ENCODE measurements around the gene ZNF592.

The ZNF592 gene

DNA sequence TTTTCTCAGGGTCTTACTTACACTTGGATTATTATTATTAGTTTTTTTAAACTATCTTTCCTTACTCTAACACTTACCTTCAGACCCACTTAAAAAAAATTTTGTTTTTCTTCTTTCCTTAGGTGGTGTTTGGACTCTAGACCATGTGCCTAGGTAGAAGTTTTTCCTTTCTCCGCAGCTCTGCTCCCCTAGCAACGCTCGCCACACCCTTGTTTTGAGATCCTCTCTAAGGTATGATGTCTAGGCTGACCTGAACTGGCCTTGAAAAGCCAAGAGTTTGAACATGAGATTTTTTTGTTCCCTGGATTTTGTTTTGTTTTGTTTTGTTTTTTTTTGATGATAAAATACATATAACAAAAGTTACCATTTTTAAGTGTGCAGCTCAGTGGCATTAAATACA, 16.2 kb downstream of the ZNF592 start:
- H3K4me3 ChIP-seq (ENCODE audit: low read length) = no peak overlapping the region
- no peak overlapping the region for H3K27ac ChIP-seq (ENCODE audit: low read length)
- H3K9ac ChIP-seq (ENCODE audit: low read depth, low read length) = no peak overlapping the region
- H3K36me3 ChIP-seq (ENCODE audit: insufficient read depth, low read depth, low read length) = peaks cover 31% of the 10 kb centered on the region
- no peaks in the 10 kb centered on the region for H3K9me3 ChIP-seq (ENCODE audit: insufficient read depth, low read depth, low read length)
- no peaks in the 10 kb centered on the region for H3K27me3 ChIP-seq (ENCODE audit: insufficient read depth, low read length)
- no peaks in the 10 kb centered on the region for H3K4me1 ChIP-seq (ENCODE audit: insufficient read depth, low read length)

DNA sequence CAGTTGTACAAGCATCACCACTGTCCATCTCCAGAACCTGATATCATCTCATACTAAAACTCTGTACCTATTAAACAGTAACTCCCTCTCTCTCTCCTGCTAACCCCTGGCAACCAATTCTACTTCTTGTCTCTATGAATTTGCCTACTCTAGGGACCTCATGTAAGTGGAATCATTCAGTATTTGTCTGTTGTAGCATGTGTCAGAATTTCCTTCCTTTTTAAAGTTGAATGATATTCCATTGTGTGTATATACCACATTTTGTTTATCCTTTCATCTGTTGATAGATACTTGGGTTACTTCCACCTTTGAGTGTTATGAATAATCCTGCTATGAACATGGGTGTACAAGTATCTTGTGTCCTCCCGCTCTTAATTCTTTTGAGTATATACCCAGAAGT, 16.6 kb downstream of the ZNF592 start:
- H3K36me3 ChIP-seq (ENCODE audit: insufficient read depth, low read depth, low read length) = peaks cover 31% of the 10 kb centered on the region

DNA sequence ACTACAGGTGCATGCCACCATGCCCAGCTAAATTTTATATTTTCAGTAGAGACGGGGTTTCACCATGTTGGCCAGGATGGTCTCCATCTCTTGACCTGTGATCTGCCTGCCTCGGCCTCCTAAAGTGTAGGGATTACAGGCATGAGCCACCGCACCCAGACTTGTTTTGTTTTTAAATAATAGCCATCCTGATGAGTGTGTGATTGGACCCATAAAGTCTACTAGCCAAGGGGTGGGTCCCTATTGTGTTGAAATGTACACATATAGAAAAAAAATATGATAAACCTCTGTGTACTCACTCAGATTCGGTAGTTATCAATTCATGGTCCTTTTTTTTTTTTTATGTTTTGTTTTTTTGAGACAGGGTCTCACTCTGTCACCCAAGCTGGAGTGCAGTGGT, 17.3 kb downstream of the ZNF592 start:
- H3K4me1 ChIP-seq (ENCODE audit: insufficient read depth, low read length) = no peaks in the 10 kb centered on the region
- no peak overlapping the region for H3K9ac ChIP-seq (ENCODE audit: low read depth, low read length)
- H3K9me3 ChIP-seq (ENCODE audit: insufficient read depth, low read depth, low read length) = no peaks in the 10 kb centered on the region
- H3K27me3 ChIP-seq (ENCODE audit: insufficient read depth, low read length) = no peaks in the 10 kb centered on the region
- peaks cover 31% of the 10 kb centered on the region for H3K36me3 ChIP-seq (ENCODE audit: insufficient read depth, low read depth, low read length)
- no peak overlapping the region for H3K4me3 ChIP-seq (ENCODE audit: low read length)
- no peak overlapping the region for H3K27ac ChIP-seq (ENCODE audit: low read length)

More for the DNA sequence above, 16.6 kb downstream of the ZNF592 start:
- no peak overlapping the region for H3K27ac ChIP-seq (ENCODE audit: low read length)
- no peaks in the 10 kb centered on the region for H3K27me3 ChIP-seq (ENCODE audit: insufficient read depth, low read length)
- no peaks in the 10 kb centered on the region for H3K9me3 ChIP-seq (ENCODE audit: insufficient read depth, low read depth, low read length)
- no peak overlapping the region for H3K4me3 ChIP-seq (ENCODE audit: low read length)
- no peak overlapping the region for H3K9ac ChIP-seq (ENCODE audit: low read depth, low read length)
- no peaks in the 10 kb centered on the region for H3K4me1 ChIP-seq (ENCODE audit: insufficient read depth, low read length)

DNA sequence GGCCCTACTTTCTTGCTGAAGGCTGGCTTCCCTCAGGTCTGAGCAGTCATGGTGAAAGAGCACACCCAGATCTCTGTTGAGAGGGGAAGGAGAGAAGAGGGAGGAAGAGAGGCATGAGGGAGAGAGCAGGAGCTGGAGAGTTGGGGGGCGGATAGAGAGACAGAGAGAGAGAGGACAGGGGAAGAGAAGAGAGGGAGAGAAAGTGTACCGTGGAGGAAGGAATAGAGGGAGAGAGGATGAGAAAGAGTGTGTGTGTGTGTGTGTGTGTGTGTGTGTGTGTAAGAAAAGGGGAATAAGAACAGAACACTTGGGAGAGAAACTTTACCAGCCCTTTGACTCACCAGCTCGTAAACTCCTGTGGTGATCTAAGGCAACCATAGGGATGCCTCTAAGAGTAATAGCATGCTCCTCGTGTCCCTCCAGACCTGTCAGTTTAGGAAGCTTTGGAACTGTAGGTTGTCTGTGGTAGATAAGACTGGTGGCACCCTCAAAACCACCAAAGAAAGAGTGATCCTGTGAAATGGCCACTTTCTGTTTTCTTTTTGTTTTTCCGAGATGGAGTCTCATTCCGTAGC, 18.2 kb downstream of the ZNF592 start:
- Histone ChIP-seq H3K4me1 (ENCODE audit: insufficient read depth, low read length) (no peaks in the 10 kb centered on the region), H3K9ac (ENCODE audit: low read depth, low read length) (no peak overlapping the region), H3K4me3 (ENCODE audit: low read length) (no peak overlapping the region), H3K27me3 (ENCODE audit: insufficient read depth, low read length) (no peaks in the 10 kb centered on the region), H3K27ac (ENCODE audit: low read length) (no peak overlapping the region), H3K9me3 (ENCODE audit: insufficient read depth, low read depth, low read length) (no peaks in the 10 kb centered on the region), H3K36me3 (ENCODE audit: insufficient read depth, low read depth, low read length) (peaks cover 31% of the 10 kb centered on the region)

DNA sequence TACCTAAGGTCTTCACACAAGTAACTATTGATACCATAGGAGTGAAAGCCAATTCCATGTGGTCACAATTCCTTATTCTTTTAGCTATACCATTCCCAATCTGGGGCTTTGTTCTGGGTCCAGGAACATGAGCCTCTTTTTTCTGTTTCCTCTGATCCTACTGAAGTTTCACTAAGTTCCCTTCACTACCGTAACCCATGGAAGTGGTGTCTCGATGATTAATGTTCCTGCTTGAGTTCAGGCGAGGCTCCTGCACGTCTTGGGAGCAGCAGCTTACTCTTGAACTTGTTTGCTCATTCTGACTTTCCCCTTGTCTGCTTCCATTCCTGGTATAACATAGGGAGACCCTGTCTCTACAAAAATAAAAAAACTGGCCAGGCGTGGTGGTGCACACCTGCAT, 23.6 kb downstream of the ZNF592 start:
- no peaks in the 10 kb centered on the region for H3K27me3 ChIP-seq (ENCODE audit: insufficient read depth, low read length)
- H3K27ac ChIP-seq (ENCODE audit: low read length) = no peak overlapping the region
- H3K4me3 ChIP-seq (ENCODE audit: low read length) = no peak overlapping the region
- no peak overlapping the region for H3K9ac ChIP-seq (ENCODE audit: low read depth, low read length)
- no peaks in the 10 kb centered on the region for H3K9me3 ChIP-seq (ENCODE audit: insufficient read depth, low read depth, low read length)
- peaks cover 16% of the 10 kb centered on the region; the same call in 1 of the 2 replicates for H3K36me3 ChIP-seq (ENCODE audit: insufficient read depth, low read depth, low read length)
- no peaks in the 10 kb centered on the region for H3K4me1 ChIP-seq (ENCODE audit: insufficient read depth, low read length)

DNA sequence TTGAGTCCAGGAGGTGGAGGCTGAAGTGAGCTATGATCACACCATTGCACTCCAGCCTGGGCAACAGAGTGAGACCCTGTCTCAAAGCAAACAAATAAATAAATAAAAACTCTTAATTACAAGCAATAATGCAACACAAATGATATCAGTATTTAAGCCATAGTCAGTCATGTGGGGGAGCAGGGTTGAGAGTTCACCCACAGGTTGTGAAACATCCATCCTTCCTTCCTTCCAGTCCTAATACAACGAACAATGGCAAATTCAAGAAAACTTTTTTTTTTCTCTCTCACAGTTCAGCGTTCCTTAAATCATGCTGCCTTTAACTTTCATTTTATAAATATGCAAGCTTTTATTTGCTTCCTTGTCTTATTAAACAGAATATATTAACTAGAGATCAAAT, 24.1 kb downstream of the ZNF592 start:
- no peaks in the 10 kb centered on the region for H3K9me3 ChIP-seq (ENCODE audit: insufficient read depth, low read depth, low read length)
- no peaks in the 10 kb centered on the region for H3K27me3 ChIP-seq (ENCODE audit: insufficient read depth, low read length)
- H3K27ac ChIP-seq (ENCODE audit: low read length) = no peak overlapping the region
- H3K9ac ChIP-seq (ENCODE audit: low read depth, low read length) = no peak overlapping the region
- peaks cover 16% of the 10 kb centered on the region; the same call in 1 of the 2 replicates for H3K36me3 ChIP-seq (ENCODE audit: insufficient read depth, low read depth, low read length)
- no peak overlapping the region for H3K4me3 ChIP-seq (ENCODE audit: low read length)
- H3K4me1 ChIP-seq (ENCODE audit: insufficient read depth, low read length) = no peaks in the 10 kb centered on the region

DNA sequence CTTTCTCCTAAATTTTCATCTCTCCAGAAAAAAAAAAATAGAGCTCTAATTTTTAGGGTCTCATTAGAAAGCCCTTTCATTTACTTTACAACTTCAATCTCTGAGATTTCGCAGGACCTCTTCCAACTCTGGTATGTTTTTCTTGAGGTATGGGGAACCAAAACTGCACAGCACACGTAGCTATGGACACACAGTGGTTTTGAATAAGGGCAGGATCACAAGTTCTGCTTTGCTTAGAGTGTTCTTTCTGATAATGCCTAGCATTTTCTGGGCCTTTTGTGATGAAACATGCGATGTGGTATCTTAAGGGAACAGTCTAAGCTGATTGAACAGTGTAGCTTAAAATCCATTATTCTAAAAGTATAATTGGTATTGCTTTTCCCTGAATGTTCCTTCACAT, 25.3 kb downstream of the ZNF592 start:
- no peaks in the 10 kb centered on the region for H3K27me3 ChIP-seq (ENCODE audit: insufficient read depth, low read length)
- peaks cover 10% of the 10 kb centered on the region; the same call in 1 of the 2 replicates for H3K36me3 ChIP-seq (ENCODE audit: insufficient read depth, low read depth, low read length)
- no peak overlapping the region for H3K4me3 ChIP-seq (ENCODE audit: low read length)
- no peaks in the 10 kb centered on the region for H3K9me3 ChIP-seq (ENCODE audit: insufficient read depth, low read depth, low read length)
- no peaks in the 10 kb centered on the region for H3K4me1 ChIP-seq (ENCODE audit: insufficient read depth, low read length)
- no peak overlapping the region for H3K27ac ChIP-seq (ENCODE audit: low read length)
- H3K9ac ChIP-seq (ENCODE audit: low read depth, low read length) = no peak overlapping the region

DNA sequence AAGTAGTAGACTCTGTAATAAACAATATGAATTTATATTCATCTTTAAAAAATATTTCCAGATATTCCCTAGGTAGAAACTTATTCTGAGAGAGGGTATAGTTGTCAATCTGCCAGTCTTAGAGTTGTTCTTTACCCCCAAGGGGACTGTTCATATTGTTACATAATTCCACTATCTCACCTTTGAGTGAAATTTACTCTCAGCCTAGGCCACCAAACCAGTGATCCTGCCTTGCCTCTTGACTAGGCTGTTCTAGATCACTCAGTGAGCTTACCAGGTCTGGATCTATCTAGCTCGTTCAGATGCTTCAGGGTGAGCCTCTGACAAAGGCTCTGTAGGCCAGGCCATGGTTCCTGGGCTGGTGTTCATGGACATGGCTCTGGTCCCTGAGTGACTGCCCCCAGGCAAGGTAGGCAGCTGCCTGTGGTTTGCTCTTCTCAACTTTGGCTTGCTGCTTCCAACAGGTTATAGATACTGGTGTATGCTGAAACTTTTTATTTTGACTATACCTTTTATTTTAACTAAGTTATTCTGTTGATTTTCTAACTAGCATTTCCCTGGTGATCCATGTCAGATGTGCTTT, 27.6 kb downstream of the ZNF592 start:
- Histone ChIP-seq H3K27ac (ENCODE audit: low read length) (no peak overlapping the region), H3K4me1 (ENCODE audit: insufficient read depth, low read length) (no peaks in the 10 kb centered on the region), H3K4me3 (ENCODE audit: low read length) (no peak overlapping the region), H3K9ac (ENCODE audit: low read depth, low read length) (no peak overlapping the region), H3K9me3 (ENCODE audit: insufficient read depth, low read depth, low read length) (no peaks in the 10 kb centered on the region), H3K36me3 (ENCODE audit: insufficient read depth, low read depth, low read length) (0 out of 2 replicates have a peak, but pooled peaks cover 6% of the 10 kb centered on the region), H3K27me3 (ENCODE audit: insufficient read depth, low read length) (no peaks in the 10 kb centered on the region)

DNA sequence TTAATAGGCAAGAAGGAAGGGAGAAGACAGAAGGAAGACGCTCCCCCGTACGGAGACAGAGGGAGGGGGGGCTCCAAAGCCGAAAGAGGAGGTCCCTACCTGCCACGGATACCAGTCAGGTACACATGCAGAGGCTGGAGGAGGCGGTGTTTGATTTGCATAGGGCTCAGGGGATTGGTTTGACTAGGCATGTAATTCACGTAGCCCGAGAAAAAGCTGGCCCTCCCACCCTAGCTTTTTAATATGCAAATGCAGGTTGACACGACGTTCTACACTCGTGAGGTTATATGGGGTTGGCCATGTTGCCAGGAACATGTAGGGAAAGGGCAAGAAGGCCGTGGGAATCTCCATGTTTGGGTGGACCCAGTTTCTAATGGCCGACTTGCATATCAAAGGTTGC, 29.8 kb downstream of the ZNF592 start:
- no peak overlapping the region for H3K9ac ChIP-seq (ENCODE audit: low read depth, low read length)
- 0 out of 2 replicates have a peak, but pooled peaks cover 3% of the 10 kb centered on the region for H3K4me1 ChIP-seq (ENCODE audit: insufficient read depth, low read length)
- H3K9me3 ChIP-seq (ENCODE audit: insufficient read depth, low read depth, low read length) = no peaks in the 10 kb centered on the region
- H3K36me3 ChIP-seq (ENCODE audit: insufficient read depth, low read depth, low read length) = peaks cover 10% of the 10 kb centered on the region
- H3K4me3 ChIP-seq (ENCODE audit: low read length) = 0 out of 2 replicates have a peak overlapping the region, but pooled peaks have one; percentile 24
- H3K27me3 ChIP-seq (ENCODE audit: insufficient read depth, low read length) = no peaks in the 10 kb centered on the region
- H3K27ac ChIP-seq (ENCODE audit: low read length) = no peak overlapping the region

DNA sequence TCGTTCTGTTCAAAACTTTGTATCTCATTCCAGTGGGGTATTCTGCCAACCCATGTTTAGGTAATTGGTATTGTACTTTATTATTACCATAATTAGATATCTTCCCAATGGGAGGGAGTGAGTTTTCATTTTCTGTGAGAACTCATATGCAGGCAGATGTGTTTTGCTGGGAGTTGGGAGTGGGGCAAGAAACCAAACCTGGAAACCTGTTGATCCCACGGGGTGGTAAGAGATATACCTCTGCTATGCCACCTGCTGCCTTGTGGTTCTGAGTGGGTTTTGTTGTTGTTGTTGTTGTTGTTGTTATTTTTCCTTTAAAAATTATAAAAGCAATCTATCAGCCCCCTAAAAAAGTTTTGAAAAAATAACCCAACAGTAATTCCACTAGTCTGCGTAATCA, 32.1 kb downstream of the ZNF592 start:
- peaks cover 31% of the 10 kb centered on the region for H3K36me3 ChIP-seq (ENCODE audit: insufficient read depth, low read depth, low read length)

DNA sequence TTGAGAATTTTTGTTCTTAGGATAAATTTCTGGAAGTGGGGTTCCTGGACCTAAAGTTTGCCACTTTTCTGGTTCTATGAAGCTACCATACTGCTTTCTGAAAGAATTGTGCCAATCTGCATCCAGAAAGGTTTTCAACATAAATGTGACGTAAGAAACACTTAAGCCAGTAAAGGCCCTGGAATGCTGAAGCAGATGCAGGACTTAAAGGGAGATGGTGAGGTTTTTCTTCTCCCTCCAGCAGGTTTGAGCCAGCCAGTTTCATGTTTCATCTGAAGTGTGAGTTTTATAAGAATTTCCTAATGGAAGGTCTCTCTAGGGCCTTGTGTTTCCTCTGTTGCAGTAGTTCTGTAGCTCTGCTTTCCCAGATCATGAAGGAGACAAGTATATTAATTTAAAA, 33.1 kb downstream of the ZNF592 start:
- no peaks in the 10 kb centered on the region for H3K9me3 ChIP-seq (ENCODE audit: insufficient read depth, low read depth, low read length)
- H3K27ac ChIP-seq (ENCODE audit: low read length) = no peak overlapping the region
- 0 out of 2 replicates have a peak, but pooled peaks cover 7% of the 10 kb centered on the region for H3K4me1 ChIP-seq (ENCODE audit: insufficient read depth, low read length)
- no peak overlapping the region for H3K4me3 ChIP-seq (ENCODE audit: low read length)
- H3K27me3 ChIP-seq (ENCODE audit: insufficient read depth, low read length) = no peaks in the 10 kb centered on the region
- H3K36me3 ChIP-seq (ENCODE audit: insufficient read depth, low read depth, low read length) = peaks cover 37% of the 10 kb centered on the region
- no peak overlapping the region for H3K9ac ChIP-seq (ENCODE audit: low read depth, low read length)

More for the DNA sequence above, 32.1 kb downstream of the ZNF592 start:
- Histone ChIP-seq H3K4me3 (ENCODE audit: low read length) (no peak overlapping the region), H3K27ac (ENCODE audit: low read length) (no peak overlapping the region), H3K9ac (ENCODE audit: low read depth, low read length) (no peak overlapping the region), H3K9me3 (ENCODE audit: insufficient read depth, low read depth, low read length) (no peaks in the 10 kb centered on the region), H3K4me1 (ENCODE audit: insufficient read depth, low read length) (0 out of 2 replicates have a peak, but pooled peaks cover 7% of the 10 kb centered on the region), H3K27me3 (ENCODE audit: insufficient read depth, low read length) (no peaks in the 10 kb centered on the region)

DNA sequence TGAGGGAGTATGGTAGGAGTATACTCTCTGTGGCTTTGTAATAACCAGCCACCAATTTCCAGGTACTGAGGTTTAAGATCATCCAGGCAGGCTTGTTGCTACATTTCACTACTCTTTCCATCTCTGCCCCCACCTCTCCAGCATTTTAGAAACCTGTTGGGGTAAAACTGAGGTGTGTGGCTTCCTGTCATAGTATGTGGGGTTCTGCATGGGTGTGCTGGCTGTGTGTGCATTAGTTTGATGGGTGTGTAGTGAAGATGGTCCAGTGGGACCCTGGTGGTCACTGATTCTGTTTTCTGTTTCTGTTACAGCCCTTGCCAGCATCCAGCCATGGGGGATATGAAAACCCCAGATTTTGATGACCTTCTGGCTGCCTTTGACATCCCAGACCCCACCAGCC, 34.0 kb downstream of the ZNF592 start:
- Histone ChIP-seq H3K27ac (ENCODE audit: low read length) (no peak overlapping the region), H3K36me3 (ENCODE audit: insufficient read depth, low read depth, low read length) (peaks cover 37% of the 10 kb centered on the region)

More for the DNA sequence above, 34.0 kb downstream of the ZNF592 start:
- Histone ChIP-seq H3K4me1 (ENCODE audit: insufficient read depth, low read length) (0 out of 2 replicates have a peak, but pooled peaks cover 7% of the 10 kb centered on the region), H3K9me3 (ENCODE audit: insufficient read depth, low read depth, low read length) (no peaks in the 10 kb centered on the region), H3K4me3 (ENCODE audit: low read length) (no peak overlapping the region), H3K27me3 (ENCODE audit: insufficient read depth, low read length) (no peaks in the 10 kb centered on the region), H3K9ac (ENCODE audit: low read depth, low read length) (no peak overlapping the region)
